D341Med (cell line): ENCODE data around the gene DAP.
"Not testable (repeated sequence)": the region's sequence is repeated elsewhere in the genome, so short reads cannot be mapped to it uniquely, and the experiment has no call there.

ENCODE experiments used
- DNase-seq: peaks from one replicate; pipeline ENCODE4 v3.0.0; 2012; ENCODE audit warnings: low spot score

Gene DAP

DNA sequence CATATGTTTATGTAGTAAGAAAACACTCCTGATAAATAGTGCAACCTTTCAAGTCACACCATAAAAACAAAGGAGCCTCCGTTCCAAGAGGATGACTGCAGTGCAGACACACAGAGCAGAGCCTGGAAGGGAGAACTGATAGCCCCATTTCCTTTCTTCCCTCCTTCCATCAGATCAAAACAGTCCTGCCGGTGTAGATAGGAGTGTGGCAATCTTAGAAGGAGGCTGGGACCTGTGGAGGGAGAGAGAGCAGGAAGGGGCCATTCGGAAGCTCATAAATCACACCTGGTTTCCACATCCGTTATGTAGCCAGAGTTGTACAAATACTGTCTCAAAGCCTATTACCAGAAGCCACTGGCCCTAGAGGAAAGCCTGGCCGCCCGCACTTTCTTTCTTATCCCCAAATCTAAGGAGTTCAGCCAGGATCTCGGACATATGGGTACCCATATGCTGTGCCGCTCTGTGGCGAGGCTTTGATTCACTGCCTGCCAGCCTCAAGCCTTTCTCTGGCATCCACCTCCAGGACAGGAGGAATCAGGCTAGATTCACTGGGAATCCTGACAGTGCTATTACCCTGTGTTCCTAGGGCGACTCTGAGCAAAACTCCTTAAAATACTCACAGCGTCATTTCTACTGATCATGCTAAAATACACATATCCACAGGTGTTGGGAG is 26.9 kb downstream of the DAP start:
- no peak for DNase-seq

DNA sequence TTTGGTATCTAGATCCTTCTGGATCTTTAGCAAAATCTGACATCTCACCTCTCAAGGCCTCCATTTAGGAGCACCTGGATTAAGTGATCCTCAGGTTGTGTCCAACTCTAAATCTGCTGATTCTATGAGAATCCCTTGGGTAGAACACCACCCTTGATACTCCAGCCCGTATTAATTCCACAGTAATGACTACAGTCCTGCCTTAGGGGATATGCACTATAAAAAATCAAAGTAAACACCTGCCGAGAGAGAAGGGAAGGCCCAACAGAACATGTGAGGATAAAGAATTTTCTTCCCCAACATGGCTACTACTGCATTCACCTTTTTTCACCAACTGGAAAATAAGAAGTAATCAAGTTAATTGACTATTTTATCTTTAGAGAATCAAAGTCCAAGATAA is 27.6 kb downstream of the DAP start:
- DNase-seq: no peak

DNA sequence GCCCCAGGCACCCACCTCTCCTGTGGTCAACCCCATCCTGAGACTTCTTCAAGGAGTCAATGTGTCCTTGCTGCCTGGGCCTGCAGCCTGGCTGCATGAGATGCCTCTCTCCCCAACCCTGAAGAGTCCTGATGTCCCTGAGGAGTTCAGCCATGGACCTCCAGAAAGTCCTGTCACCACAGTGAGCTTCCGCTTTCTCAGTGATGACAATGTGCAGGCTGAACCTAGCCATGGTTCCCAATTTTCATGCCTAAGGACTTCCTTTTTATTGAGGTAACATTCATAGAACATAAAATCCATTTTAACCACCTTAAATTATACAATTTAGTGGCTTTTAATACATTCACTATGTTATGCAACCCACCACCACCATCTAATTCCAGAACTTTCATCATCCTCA is 29.1 kb downstream of the DAP start:
- DNase-seq: no peak

DNA sequence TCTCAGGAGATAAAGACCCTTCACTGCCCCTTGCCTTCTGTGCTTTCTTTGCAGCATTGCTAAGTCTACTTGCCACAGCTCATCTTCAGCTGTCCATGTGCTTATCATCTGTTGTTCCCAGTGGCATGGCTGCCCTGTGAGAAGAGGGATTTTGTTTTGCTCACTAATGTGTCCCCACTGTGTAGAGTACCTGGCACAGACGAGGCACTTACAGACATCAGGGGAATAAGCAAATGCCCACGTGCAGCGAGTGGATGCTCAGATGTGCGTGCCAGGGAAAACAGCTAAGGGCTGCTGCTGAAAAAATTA is 31.0 kb downstream of the DAP start:
- no peak for DNase-seq

DNA sequence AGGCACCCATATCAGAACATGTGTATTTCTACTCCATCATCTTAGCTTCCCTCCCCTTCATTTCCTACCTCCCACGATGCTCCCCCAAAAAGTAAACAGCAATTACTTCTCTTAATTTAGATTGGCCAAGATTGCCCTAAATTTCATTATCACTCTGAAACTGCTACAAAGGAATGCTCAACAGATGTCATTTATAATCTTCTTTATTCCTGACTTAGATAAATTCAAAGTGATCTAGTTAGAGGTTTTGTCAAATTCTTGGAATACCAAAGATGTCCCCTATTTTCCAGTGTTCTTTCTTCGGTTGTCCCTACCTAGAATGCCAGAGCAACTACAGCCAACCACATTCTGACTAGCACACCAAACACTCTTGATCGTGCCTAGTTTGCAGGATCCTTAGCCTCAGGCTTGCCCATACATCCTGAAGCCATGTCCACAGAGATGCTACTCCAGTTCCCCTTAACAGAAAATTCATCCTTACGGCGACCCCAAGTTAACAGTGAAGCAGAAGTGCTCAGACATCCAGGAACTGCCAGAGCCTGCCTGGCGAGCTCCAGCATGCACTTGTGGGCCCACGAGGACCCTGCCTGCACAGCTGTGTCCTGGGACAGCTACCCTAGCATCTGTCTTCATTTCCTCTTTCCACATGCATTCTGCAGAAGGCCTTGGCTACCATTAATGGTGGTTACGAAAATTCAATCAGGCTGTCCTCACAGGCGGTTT is 31.6 kb downstream of the DAP start:
- no peak for DNase-seq

DNA sequence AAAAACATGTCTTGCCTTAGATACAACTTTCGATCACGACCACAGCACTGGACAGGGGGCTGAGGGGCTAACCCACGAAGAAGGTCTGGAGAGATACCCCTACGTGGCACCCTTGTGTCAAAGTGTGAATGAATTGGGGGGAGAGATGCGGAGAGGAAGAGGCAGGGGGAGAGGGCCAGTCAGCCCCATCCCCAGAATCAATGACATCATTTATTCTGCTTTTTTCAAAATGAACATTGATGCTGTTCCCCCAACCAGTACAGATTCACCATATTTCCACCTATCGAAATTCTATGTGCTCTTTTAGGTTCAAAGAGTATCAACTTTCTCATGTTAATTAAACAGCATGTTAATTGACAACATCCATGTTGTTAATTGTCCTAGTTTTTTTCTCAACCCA is 32.4 kb downstream of the DAP start:
- no peak for DNase-seq

DNA sequence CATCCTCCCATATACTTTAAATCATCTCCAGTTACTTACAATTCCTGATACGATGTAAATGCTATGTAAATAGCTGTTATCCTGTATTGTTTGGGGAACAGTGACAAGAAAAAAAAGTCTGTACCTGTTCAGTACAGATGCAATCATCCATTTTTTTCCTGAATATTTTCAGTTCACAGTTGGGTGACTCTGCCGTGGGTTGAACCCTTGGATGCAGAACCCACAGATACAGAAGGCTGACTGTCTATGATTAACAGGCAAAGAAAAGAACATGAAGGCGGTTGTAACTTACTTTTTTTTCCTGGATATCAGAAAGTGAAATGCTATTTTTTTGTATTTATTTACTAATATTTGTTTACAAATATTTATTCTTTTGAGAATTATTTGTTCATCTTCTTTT is 33.2 kb downstream of the DAP start:
- DNase-seq: no peak

DNA sequence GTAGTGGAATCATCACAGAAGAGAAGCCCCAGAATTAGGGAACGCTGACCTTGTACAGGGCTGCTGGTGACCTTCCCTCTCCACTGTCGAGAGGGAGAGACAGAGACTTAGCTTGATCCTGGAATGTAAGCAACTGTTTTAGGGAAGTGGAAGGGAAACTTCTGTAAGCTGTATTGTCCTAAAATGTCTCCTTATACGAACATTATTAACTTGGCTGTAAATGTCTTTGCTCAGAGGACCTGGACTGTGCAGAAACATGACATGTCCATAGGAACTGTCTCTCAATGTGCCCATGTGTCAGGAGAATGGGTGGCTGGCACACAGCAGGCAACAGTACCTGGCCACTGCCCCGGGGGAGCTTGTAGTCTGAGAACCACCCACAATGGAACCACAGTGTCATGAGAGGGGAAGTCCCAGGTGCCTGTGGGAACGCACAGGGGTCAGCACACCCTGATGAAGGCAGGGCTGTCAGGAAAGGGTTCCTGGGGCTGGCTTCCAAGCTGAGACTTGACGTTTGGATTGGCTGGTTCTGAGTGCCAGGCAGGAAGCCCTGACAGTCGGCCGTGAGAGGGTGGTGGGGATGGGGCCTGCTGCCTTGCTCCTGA is 34.0 kb downstream of the DAP start:
- no peak for DNase-seq

DNA sequence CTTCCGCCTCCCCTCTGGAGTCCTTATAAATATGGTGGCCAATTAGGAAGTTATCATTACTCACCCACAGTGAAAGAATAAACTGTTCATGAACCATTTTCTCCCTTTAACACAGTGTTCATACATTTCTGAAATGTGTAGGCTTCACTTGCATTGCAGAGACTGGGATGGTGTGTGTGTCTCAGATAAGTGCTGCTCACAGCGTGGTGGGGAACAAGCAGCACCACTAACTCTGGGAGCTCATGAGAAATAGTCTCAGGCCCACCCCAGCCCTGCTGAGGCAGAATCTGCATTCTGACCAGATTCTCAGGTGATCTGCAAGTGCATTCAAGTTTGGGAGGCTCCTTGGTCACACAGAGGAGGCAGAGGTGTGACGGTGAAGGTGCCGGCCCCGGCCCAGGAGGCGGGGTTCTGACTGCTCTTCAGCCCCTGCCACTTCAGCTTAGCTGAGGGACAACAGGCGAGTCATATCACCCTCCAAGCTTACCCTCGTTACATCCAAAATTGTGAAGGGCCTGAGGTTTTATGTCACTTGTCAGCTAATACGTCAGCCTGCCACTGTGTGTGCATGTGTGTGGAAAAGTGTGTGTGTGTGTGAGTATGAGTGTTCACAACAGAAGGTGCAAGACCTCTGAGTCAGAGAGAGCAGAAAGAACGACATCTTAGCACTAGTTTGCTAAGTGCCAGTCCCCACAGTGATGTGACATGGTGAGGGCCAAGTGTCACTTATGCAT is 34.7 kb downstream of the DAP start:
- no peak for DNase-seq

DNA sequence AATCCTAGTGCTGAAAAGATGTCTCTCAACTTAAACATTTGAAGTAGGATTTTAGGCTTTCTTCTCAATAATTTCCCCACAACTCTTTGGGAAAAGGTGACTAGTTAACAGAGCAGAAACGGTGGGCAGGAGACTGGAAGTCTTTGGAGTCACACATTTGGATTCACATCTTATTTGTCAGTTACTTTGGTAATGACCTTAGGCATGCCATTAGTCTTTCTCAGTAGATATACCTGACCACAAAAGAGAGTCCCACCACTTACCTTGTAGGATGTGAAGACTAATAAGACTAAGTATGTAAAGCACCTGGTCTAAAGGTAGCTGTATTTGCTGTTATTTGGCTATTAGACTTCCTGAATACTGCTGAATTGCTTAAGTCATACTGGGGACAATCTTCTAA is 35.4 kb downstream of the DAP start:
- no peak for DNase-seq

DNA sequence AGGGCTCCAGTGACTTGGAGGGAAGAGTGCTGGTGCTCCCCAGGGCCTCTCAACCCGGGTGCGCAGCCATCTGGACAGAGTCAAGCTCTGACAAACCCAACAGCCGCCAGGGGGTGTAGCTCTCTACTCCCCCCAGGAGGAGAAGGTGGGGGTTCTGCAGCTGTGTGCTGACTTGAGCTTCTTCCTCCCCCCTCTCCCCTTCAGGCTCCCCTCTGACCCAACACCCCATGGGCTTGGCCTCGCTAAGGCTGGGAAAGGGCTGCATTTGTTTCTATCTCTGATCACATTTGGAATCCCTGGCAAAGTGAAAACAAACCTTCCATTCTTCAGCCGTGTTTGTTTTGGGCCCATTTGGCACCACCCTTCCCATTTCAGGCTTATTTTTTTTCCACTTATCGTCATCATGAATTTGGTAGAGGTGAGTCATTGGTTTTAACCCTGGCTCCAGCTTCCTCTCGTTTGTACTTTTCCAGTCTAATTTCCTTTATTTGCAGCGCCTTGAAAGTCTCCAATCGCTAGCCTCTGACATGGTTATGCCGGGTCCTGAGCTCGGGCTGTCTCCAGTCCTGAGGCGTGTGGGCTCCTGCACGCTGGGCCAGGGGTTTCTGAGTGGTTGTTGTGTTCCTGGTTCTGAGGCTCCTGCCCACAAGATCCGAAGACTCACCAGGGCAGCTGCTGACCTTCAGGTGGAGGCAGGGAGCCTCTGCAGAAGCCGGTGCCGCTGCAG is 36.1 kb downstream of the DAP start:
- no peak for DNase-seq

DNA sequence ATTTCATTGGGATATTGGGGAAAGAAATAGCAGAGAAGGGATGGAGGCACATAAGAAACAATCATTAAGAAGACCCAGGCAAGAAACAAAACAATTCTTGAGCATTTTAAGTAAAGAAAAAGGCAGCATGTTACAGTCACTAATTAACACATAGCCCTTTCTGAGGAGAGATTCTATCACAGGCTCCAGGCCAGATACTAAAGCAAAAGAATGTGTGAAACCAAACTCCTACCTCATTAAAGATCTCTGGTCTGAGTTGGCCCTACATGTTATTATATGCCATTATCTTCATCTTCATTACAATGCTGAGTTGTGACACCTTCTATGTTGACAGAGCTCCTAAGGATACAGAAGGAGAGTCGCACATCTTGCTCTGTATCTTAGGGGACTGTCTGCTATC is 37.5 kb downstream of the DAP start:
- no peak for DNase-seq

DNA sequence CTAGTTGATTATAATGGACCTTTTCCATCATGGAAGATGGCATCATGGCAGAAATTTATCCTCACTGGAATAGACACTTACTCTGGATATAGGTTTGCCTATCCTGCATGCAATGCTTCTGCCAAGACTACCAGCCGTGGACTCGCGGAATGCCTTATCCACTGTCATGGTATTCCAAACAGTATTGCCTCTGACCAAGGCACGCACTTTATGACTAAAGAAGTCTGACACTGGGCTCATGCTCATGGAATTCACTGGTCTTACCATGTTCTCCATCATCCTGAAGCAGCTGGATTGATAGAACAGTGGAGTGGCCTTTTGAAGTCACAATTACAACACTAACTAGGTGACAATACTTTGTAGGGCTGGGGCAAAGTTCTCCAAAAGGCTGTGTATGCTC is 40.3 kb downstream of the DAP start:
- DNase-seq: not testable (repeated sequence)

DNA sequence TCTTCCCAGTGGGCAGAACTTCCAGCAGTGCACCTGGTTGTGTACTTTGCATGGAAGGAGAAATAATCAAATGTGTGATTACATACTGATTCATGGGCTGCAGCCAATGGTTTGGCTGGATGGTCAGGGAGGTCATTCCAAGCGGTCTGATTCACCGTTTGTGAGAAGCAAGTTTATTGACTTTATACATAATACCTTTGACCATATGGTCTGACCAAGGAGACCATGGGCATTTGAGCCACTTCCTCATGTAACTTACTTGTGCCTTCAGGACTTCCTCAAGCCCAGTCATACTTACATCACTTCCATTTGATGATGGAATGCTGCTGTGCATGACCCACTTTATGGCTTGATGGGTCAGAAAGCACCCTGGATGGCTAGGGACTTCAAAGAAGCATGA is 41.1 kb downstream of the DAP start:
- DNase-seq: no peak

DNA sequence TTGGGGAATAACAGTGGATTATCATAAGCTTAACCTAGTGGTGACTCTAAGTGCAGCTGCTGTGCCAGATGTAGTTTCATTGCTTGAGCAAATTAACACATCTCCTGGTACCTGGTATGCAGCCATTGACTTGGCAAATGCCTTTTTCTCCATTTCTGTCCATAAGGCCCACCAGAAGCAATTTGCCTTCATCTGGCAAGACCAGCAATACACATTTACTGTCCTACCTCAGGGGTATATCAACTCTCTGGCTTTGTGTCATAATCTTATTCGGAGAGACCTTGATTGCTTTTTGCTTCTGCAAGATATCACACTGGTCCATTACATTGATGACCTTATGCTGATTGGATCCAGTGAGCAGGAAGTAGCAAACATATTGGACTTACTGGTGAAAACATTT is 42.4 kb downstream of the DAP start:
- DNase-seq: not testable (repeated sequence)

DNA sequence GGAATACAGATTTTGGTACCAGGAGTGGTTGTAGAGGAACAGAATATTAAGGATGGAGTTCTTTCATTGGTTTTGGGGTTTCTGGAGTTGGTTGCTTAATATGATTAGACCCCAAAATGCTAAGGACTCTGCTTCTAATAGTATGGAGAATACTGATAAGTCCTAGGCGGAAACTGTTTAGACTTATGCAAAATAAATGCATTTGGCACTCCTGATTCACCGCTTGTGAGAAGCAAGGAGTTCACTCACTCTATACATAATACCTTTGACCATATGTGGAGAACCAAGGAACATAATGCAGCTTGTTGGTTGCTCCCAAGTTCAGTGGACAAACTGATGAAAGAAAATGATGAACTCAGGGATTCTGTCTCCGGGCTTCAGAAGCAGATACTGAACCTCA is 44.2 kb downstream of the DAP start:
- not testable (repeated sequence) for DNase-seq

DNA sequence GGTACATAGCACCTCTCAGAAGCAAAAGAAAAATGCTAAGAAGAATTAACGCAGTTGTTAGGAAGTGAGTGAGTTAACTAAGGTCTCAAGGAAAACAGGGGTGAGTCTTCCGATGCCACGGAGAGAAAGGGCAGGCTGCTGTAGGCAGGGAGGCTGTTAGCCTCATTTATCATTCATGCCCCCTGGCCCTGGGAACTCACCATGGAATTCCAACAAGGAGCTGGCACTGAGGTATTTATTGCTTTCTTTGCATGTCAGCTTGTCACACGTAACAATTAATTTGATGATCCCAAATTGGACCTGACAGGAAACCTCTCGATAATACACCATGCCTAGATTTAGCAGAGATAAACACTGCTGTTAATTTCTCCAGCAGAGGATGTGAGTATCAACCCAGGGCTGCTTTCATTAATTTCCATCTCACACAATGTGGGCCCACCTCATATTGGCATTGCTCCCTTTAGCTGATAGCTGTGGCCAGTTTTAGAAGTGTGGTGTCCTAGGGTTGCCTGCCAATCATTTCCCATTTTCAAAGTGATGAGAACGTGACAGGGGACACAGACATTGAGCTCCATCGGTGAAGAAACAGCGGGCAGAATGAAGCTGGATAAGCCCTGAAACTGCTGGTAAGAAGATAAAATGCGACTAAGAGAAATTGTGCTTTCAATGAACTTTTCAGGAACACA is 45.3 kb downstream of the DAP start:
- DNase-seq: no peak

DNA sequence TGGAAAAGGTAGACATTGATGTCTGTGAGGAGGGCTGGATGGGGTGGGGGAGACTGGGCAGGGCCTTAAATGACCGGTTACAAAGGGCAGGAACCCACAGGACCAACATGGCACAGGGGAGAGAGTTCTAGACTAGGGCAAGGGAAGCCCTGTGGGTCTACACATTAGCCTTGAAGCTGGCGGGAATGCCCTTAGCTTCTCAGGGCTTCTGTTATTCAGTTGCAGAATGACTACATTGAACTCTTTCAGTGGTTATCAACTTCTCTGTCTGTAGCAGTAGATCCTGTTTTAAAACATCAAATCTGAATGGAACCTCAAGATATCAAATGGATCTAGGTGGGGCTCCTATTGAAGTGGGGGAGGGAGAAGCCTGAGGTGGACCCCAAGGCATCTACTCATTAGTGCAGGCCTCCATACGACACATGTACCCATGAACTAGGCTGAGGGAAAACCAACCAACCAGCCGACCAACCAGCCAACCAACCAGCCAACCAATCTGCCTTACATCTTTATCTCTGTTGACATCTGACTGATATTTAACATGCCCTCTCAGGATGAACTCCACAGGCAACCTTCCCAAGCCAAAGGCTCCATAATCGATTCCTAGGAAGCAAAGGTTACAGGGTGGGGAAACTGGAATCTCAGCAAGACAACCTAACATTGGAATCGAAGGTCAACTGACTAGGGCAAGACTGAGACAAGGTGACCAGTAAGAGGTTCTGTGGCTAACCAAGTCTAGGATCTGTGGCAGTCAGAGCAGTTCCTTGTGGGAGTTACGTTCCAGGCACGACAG is 48.3 kb downstream of the DAP start:
- no peak for DNase-seq

DNA sequence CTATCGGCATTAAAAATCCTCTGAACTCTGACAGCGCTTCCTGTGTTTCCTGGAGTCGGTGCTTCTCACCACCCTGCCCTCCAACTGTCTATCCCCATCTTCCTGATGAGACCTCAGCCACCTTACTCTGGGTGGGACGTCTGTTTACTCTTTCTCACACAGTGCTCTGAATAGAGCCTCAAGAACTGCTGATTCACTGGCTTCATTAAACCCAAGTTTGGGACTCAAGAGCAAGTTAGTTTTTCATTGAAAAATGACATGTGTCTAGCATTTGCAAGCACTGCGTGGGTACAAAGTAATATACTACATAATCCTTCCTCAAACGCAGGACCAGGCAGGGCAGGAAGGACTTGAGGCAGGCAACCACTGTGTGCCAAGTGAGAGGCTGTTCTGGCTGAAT is 49.5 kb downstream of the DAP start:
- DNase-seq: no peak

DNA sequence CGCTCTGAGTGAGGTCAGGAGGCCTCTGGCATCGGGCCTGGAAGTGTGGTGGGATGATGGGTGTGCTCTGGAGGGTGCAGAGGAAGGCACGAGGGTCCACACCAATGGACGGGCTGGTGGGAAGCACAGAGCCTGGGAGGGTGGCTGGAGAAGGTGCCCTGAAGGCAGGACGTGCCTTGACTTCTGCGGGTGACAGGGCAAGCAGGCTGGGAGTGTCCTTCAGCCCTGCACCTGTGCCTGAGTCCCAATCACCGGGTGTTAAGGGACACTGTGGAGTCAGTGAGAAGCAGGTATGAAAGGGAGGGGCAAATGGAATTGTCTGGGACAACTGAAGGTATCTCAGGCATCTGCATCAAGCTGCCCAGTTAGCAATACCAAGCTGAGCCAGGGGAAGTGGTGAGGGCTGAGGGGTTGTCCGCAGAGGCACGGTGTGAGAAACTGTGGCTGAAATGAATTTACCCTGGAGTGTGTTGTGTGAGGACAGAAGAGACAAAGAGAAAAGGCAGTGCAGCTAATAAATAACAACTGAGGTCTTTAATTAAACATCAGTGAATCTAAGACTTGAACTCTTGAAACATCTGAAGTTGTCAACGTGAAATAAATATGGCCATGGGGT is 50.4 kb downstream of the DAP start:
- no peak for DNase-seq

DNA sequence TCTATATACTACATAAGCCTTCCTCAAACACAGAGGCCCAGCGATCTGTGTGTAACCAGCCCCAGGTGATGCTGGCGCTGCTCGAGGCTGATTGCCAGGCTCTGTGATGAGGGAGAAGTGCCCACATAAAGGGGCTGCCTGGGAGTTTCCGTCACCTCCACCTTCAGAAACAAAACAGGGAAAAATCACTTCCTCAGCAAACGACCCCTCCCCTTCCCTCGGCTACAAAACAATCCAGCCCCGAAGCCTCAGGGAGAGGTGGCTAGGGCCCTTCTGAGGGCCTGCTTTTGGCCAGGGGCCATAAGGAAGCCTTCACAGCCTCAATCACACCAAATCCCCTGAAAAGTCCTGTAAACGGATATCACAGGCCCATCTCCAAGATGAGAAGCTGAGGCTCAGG is 51.1 kb downstream of the DAP start:
- DNase-seq: no peak
